GM15510 (cell line): ENCODE measurements around the gene PLEK.

Source experiments
- POLR2A ChIP-seq: IDR thresholded peaks from 3 replicates; pipeline ENCODE4 v1.6.1; 2011; ENCODE audit warnings: borderline replicate concordance; ENCODE audit not compliant: insufficient read length; ENCODE audit errors: extremely low read depth

Gene PLEK

DNA sequence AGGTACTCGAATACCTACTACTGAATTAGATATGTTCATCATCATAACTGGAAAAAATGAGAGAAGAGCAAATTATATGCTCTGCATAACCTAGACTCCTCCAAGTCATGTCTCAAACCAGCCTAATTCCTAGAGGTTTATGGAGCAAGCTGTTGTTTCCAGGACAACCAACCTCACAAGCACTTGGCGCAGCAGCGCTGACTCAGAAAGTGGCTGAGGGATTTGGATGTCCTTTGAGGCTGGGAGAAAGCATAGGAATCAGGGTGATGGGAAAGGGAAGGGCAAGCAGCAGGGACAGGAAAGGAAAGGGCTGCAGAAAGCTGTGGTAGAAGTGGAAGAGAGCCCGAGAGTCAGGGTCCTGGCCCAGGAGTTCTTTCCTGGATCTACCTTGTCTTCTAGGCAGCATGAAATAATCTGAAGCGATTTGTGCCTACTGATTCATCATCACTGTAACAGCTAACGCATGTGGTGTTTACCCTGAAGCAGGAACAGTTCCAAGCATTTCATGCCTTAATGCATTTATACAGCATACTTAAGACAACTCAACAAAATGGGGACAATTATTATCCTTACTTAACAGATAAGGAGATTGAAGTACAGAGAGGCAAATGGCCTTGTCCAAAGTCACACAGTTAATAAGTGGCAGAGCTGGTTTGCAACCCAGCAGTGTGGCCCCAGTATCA is 3.7 kb downstream of the PLEK start:
- TF ChIP-seq POLR2A = no peak

GRCh38 chr2:68369337-68369734 is 4.3 kb downstream of the PLEK start:
- TF ChIP-seq POLR2A = no peak

- no peak for TF ChIP-seq POLR2A
Measured at GRCh38 chr2:68371138-68371537, 6.1 kb downstream of the PLEK start.

DNA sequence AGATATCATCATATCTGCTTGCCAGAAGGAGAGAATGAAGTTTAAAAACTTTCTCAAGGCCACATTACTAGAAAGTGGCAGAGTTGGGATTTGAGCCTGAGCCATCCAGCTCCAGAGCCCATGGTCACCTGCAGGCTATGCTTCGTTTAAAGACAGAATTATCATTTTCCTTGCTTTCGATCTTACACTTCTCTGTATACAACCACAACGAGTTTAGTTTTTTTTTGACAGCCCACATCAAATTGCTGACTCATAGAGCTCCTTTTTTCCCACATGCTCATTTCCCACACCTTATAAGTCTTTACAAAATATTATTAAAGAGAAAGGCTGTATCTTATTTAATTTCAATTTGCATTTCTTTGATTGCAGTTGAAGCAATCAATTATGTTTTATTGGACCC is 6.5 kb downstream of the PLEK start:
- no peak for TF ChIP-seq POLR2A

DNA sequence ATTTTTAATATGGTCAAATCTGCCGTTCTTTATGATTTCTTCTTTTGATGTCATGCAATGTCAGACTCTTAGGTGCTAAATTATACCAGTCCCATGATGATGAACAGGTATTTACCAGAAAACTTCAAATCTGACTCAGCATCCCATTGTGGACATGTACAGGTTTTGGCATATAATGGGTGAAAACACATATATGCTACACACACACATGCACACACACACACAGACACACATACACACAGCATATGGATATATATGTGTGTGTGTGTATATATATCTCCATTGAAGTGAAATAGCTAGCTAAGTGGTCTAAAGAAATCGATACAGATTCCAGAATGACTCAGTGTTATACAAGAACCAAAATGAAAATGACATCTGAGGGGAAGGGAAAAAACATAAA is 7.4 kb downstream of the PLEK start:
- no peak for TF ChIP-seq POLR2A

GRCh38 chr2:68374184-68374583 is 9.1 kb downstream of the PLEK start:
- TF ChIP-seq POLR2A = no peak

- no peak for TF ChIP-seq POLR2A
Measured at GRCh38 chr2:68375582-68375981, 10.5 kb downstream of the PLEK start.

GRCh38 chr2:68377137-68377780 is 12.2 kb downstream of the PLEK start:
- TF ChIP-seq POLR2A = no peak

- no peak for TF ChIP-seq POLR2A
Measured at GRCh38 chr2:68379184-68379708, 14.2 kb downstream of the PLEK start.

GRCh38 chr2:68383778-68384177 is 18.7 kb downstream of the PLEK start:
- no peak for TF ChIP-seq POLR2A

- no peak for TF ChIP-seq POLR2A
Measured at GRCh38 chr2:68384485-68385107, 19.5 kb downstream of the PLEK start.

- no peak for TF ChIP-seq POLR2A
Measured at GRCh38 chr2:68385220-68385906, 20.3 kb downstream of the PLEK start.

GRCh38 chr2:68385907-68386287 is 20.8 kb downstream of the PLEK start:
- no peak for TF ChIP-seq POLR2A

DNA sequence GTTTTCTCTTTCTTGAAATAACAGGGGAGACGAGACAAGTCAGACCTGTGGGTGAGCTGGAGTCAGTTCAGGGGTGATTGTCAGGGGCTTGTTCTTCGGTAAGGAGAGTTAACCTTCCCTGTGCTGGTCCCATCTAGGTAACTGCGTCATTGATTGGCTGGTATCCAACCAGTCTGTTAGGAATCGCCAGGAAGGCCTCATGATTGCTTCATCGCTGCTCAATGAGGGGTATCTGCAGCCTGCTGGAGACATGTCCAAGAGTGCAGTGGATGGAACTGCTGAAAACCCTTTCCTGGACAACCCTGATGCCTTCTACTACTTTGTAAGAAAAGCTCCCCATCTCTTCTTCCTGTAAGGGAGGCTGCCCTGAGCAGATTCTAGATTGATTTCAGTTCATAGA is 21.3 kb downstream of the PLEK start:
- no peak for TF ChIP-seq POLR2A

- no peak for TF ChIP-seq POLR2A
Measured at GRCh38 chr2:68387408-68388350, 22.6 kb downstream of the PLEK start.

DNA sequence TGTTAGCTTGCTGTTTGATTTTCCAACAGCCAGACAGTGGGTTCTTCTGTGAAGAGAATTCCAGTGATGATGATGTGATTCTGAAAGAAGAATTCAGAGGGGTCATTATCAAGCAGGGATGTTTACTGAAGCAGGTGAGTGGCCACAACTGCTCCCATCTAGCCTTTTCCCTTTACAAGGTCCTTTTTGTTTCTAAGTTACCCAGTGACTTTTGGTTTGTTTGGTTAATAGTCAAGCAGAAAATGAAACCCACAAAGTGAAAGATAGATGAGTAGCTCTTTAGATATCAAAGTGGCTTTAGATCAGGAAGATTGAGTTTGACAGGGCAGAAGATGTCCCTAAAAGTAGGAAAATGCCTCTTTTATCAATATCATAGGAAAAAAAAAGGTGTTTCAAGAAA is 23.3 kb downstream of the PLEK start:
- TF ChIP-seq POLR2A = no peak
